Stimulated activated CD8-positive, alpha-beta memory T cell treated with anti-CD3 and anti-CD28 coated beads, Interleukin-12 subunit alpha, Interleukin-12 subunit beta, amount 100 ng/mL, for 24 hours (primary cell): ENCODE data around the gene HSPG2.
"Not testable (repeated sequence)": the region's sequence is repeated elsewhere in the genome, so short reads cannot be mapped to it uniquely, and the experiment has no call there.

Experiments used
- DNase-seq: peaks from one replicate; pipeline ENCODE4 v3.0.0-alpha.2; 2020; ENCODE audit errors: extremely low read depth

HSPG2 gene

DNA sequence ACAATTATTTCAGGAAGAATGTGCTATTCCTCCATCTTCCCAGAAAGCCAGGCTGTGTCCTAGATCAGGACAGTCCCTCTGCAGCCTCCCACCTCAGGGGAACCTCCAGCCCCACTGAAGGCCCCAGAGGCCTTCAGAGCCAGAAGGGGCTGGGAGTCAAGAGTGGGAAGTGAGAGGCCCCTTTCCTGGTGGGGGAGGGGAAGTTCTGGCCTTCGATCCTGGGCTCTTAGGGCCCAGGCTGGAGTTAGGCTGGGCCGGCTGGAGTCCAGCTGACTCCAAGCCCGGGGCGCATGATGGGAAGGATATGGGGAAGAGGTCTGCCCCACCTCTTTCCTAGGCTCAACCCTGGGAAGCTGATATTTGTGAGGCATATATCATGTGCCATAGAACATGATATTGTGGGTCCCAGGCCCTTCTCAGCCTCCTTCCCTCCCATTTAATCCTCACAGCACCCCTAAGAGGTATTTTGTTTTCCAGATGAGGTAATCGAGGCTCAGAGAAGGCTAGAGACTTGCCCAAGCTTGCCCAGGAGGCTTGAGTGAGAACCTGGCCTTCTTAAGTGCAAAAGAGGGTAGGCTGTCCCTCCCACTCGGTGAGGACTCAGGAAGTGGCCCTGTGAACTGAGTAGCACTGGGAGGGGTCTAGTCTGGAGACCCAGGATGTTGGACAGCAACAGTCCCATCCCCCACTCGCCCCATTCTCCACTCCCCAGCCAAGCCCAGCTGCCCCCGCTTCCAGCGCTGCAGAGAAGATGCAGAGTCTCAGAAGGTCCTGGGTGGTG, 18.6 kb upstream of the HSPG2 start:
- DNase-seq: no peak

DNA sequence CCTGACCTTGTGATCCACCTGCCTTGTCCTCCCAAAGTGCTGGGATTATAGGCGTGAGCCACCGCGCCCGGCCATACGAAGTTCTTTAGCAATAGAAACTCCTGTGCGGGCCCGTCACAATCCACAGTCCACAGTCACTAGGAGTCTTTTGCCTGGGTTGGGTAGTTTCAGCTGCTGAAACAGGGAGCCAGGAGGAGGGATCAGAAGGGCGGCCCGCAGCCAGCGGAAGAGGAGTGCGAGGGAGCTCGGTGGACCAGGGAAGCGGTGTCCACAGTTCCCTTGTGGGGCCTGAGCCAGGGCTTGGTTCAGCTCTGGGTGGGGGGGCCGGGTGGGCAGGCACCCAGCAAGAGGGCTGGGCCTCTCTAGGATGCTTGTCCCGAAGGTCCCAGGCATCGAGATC, 17.9 kb upstream of the HSPG2 start:
- no peak for DNase-seq

DNA sequence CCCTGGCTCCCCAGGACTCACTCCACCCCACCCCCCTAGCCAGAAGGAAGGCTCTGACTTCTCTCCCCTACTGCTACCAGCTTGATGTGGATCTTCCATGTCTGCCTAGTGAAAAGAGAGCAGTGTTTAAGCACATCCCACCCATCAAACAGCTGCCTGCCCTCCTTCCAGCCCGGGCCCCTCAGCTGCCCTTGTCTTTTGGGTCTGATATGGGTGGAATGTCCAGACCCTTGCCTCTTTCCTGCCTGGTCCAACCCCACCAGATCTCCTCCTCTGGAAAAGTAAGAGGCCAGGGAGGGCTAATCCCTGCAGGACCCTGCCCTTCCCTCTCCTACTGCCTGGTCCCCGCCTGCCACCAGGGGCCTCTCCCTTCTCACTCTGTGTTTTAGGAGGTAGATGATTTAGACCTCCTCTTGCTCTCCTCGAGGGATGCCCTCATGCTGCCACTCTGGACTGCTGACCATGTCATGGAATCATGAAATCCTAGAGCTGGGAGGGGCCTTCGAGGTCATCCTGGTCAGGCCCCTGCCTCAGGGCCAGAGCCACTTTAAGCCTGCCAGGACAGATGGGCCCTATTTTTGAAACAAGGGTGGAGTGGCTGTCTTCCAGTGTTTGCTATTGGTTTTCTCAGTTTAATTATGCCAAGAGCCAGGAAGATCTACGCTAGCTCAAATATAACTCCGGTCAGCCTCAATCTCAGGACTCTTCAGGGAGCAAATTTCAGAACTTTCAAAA, 15.8 kb upstream of the HSPG2 start:
- DNase-seq: no peak

DNA sequence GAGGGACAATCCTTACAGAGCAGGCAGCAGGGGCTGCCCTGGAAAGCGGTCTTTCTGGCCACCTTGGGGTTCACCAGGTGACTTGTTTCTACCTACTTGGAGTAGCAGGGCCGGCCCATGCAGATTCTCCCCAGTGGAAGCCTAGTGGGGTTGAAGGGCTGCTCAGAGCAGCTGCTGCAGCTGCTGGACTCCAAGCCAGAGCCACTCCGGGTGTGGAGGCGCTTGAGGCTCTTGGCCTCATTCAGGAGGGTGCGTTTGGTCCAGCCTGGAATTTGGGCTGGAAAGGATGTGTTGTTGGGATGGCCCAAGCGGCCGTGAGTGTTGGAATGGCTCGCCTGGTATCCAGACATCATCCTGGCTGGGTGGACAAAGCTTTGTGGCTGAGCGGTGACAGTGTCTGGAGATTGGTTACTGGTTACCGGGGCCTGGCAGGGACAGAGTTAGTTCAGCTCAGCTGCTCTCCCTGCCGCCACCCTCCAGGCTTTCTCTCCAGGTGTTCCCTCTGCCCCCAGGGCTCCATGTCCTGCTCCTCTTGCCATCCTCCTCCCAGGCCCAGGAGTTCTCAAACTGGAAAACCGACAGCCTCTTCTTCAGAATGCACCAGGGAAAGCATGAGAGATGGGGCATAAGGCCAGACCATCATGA, 14.2 kb upstream of the HSPG2 start:
- no peak for DNase-seq

DNA sequence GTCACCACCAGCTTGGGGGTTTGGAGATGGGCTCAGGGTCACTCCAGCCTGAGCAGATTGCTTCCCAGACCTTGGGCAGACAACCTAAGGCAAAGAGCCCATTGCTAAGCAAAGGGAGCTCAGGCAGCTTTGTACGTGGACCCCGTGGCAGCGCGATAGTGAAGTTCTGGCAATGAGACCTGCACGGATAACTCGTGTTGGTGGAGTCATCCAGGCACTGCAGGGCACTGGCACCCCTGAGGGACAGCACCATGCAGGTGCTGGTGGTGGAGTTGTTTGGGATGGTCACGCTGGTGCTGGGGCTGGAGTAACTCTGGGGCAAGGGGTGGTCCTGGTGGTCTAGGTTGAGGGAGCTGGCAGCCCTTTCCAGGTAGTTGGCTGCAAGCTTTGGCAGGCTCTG, 13.6 kb upstream of the HSPG2 start:
- DNase-seq: no peak

DNA sequence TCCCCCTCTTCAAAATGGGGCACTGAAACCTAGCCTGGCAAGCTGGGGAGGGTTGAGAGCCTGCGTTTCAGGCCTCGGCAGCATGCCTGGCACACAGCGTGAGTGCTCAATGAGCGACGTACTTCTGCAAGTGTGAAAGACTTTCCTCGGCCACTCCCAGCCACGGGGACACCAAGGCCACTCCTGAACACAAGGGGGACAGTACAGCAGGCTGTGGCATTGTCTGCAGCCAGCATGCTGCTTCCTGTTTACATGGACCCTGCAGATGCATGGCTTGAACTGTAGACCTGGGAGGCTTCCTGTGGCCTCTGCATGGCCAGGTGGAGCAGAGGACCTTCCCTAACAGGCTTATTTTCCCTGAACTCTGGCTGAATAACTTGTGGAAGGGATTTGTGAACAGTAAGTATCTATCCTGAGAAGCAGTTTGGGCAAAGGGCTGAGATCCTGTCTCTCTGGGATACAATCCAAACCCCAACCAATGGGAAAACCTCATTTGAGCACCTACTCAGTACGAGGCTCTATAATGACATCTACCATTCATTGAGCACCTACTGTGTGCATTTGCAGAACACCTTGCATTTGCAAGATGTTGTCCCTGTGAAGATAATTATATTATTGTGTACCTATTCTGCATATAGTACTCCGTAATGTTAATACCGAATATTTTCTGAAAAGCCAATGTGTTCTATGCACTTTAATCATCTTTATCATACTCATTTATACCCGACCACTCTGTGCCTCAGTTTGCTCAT, 9.9 kb upstream of the HSPG2 start:
- no peak for DNase-seq

DNA sequence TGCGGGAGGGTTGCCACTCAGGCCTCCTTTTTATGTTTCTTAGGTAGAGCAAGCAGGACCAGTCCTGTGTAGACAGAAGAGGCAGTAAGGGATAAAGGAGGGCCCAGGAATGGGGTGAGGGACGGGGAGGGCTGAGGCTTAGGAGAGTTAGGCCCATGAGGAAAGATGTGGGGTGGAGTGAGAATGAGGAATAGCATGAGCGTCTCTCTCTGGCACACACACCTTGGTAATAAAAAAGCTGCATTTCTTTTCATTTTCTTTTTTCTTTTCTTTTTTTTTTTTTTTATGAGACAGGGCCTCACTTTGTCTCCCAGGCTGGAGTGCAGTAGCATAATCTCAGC, 7.6 kb upstream of the HSPG2 start:
- no peak for DNase-seq

DNA sequence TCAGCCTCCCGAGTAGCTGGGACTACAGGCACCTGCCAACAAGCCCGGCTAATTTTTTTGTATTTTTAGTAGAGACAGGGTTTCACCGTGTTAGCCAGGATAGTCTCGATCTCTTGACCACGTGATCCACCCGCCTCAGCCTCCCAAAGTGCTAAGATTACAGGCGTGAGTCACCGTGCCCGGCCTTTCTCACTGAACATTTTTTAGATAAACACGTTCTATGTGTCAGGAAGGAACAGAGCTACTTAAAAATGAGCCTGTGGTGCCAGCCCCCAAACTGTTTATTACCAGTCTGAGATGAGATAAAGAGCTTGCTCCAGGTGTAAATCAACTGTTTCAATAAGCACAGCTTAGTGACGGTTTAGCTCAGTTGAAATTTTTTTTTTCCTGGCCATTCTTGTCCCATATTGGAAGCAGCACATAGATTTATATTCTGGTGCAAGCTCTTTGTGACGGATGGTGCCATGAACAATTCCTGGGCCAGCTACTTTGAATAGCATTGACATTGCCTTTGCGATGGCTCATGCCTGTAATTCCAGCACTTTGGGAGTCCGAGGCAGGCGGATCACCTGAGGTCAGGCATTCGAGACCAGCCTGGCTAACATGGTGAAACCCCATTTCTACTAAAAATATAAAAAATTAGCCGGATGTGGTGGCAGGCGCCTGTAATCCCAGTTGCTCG, 6.0 kb upstream of the HSPG2 start:
- not testable (repeated sequence) for DNase-seq

DNA sequence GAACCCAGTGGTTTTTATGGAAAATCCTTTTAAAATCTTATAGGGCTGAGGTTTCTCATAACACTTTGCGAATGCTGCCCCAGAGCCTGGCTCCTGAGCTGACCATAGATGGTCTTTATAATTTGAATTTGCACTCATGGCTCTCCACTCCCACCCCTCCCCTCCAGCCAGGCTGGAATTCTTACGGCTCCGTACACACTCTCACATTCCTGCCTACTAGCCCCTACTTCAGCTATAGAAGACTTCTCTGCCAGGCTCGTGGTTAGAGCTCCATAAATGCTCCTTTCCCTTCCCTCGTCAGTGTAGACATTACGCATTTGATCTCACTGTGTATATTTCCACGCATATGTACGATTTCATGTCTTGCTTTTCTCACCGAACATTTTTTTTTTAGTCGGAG, 5.4 kb upstream of the HSPG2 start:
- DNase-seq: no peak

DNA sequence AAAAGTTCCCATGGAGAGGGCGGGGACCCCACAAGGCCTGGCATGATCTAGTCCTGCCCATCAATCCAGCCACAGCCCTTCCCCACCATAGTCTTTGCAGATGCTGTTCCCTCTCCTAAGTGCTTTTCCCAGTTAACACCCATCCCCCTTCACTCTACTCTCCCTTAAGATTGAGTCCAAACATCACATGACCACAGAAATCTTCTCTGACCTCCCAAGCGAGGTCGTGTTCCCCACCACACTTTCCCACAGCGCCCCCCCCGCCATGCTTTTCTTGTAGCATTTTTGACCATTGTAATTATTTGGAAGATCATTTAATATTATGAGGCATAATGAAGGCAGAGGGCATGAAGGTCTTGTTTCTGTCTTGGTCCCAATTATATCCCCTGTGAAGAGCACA, 4.3 kb upstream of the HSPG2 start:
- no peak for DNase-seq

DNA sequence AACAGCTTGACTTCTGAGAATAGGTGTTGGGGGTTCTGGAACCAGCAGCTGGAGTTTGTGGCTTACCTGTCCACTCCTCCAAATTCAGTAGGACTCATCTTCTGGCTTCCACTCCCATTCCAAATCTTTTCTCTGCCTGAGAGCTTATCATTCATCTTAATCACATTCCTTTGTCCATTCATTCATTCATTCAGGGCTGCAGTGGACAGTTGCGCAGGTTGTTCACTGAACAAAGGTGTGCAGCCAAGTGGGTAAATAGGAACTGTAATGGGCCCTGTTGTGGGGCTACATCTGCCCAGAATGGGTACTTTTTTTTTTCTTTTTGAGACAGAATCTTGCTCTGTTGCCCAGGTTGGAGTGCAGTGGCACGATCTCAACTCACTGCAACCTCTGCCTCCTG, 3.4 kb upstream of the HSPG2 start:
- DNase-seq: no peak

DNA sequence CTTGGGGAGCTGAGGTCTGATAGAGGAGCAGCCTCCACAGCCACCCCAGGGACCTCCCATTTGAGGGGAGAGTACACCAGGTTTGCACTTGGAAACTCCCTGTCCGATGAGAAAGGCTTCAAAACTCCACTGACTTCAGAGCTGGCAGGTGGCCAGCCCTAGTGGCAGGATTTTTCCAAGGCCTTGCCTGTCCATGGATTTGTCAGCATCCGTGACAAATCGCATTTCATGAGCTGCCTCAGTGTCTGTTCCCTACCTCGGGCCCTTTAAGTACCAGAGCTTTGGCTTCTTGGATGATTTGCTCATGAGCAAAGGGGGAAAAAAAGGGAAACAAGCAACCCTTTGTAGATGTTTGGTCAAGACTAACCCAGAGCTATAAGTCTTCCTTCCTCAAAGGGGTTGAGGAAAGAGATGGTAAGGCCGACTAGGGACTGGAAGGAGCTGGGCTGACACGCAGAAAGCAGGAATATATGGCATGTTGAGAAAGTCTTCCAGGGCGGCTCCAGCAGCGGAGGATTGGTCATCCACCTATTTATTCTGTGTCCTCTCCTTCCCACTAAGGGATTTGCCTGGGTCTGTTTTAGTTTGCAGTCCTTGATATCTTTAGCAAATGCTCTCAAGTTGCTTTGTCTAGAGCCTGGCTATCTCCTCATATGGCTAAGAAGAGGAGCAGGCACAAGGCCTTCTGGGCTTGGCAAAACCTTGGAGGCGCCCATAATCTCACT, 2.7 kb upstream of the HSPG2 start:
- DNase-seq: no peak

DNA sequence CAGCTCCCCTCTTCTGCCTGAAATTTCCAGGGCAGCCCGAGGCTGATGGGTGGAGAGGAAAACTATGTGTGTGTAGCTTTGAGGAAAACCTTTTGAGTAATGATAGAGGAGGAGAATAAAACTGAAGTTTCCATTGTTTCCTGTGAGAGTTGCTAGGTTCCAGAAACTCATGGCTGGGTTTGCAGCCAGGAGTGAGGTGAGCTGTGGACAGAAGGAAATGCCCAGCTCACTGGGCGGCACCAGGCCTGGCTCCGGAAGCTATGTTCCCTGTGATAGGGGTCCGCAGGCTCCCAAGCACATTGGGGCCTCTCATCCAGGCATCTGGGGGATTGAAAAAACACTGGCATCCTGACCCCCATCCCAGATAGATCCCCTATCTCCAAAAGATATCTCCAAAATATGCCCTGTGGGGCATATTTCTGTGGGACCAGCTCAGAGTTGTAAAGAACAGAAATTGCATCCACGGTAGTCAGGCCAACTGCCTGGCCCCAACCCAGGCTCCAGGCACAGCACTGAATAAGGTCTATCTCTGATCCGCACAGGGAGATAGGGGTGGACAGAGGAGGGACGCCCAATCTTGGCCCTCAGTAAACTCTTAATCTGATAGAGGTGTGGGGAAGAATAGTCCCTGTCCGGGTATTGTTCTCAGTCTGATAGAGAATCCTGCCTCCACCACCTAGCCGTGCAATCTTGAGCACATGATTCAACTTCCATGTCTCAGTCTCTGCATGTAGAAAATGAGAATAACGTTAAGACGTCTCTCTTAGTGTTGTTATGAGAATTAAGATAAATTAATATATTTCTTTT, 1.8 kb upstream of the HSPG2 start:
- DNase-seq: no peak

DNA sequence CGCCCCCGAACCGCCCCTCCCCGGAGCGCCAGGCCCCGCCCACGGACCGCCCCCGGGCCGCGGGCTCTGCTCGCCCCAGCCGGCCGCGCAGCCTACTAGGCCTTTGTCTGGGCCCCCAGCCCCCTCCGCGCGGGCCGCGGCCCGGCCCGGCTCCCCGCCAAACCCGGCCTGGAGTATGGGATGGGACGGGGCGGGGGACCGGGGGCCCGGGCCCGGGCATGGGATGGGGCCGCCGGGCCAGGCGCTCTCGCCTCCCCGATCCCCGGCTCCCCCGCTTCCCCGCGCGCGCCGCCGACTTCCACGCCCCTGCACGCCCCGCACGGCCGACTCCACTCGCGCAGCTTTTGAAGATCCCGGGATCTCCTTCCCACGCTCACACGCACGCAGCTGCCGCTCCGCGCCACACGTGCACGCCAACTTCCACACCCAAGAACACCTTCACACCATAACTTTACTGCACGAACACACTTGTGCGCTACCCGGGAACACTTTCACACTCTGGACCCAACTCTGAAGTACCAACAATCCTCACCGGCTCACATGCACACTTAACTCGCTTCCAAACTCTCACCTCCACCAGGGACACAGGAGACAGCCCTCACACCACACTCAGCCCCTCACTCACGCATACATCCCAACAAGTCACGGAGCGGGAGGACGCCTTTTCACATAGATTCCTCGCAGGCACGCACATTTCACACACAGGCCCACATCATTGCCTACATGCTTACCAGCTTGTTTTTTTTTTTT, 437 bp upstream of the HSPG2 start:
- peak; percentile 19 for DNase-seq

DNA sequence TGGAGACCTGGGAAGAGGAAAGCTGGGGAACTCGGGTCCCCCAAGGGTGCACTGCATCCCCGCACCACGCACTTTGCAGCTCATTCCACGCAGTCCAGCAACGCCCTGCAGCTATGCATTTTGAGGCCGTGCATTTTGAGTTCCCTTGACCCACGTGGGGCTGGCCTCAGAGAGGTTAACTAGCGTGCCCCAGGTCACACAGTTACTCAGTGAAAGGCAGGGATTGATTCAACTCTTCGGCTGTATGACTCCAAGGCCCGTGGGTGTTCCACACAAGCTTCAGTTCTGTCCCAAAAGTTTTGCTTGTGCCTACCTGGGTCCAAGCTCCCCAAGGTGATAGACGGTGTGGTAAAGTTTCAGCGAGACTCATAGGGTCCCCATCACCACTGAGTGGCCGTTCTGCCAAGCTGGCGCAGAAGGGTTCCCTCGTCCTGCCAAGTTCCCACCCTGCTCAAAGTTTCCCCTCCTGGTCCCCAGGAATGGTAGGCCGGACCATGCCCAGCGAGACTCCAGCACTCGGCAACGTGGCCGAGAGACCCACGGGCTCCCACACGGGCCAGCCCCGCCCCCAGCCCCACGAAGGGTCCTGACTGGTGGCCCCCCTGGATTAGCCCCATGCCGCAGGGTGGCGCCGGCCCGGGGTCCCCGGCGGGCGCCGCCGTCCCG, 611 bp downstream of the HSPG2 start:
- DNase-seq: no peak

DNA sequence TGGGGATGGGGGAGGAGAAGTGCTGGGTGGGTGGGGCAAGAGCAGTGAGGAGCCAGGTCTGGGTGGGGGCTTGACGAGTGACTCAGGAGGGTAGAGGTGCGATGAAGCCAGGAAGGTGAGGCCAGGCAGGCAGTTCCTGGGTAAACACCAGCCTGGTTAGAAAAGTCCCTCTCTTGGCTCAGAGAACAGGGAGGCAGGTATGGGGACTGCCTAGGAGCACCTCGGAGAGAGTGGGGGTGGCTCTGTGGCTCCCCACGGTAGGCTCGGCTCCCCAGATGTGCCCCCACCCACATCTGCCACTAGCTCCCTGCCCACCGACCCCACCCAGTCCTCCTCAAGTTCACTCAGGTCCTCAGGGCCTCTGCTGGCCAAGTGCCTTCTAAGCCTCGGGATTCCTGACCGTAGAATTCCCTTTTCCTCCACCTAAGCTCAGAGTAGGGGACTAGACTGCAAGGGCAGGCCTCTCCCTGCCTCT, 1.2 kb downstream of the HSPG2 start:
- DNase-seq: no peak

DNA sequence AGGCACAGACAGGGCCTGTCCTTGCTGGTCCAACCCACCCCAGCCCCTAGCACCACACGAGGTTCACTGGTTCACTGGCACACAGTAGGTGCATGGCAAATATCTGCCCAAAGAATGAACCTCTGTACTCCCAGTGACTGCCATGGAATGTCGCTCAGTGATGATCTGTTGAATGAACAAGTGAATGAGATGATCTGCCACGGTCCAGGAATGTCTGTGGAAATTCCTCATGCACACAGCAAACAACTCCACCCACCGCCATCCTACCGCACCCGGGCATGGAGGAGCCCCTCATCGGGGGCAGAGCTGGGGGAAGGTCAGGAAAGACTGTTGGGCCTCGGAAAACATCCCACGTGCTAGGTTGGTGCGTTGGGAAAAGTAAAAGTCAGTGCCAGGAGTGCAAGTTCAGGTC, 1.7 kb downstream of the HSPG2 start:
- no peak for DNase-seq

DNA sequence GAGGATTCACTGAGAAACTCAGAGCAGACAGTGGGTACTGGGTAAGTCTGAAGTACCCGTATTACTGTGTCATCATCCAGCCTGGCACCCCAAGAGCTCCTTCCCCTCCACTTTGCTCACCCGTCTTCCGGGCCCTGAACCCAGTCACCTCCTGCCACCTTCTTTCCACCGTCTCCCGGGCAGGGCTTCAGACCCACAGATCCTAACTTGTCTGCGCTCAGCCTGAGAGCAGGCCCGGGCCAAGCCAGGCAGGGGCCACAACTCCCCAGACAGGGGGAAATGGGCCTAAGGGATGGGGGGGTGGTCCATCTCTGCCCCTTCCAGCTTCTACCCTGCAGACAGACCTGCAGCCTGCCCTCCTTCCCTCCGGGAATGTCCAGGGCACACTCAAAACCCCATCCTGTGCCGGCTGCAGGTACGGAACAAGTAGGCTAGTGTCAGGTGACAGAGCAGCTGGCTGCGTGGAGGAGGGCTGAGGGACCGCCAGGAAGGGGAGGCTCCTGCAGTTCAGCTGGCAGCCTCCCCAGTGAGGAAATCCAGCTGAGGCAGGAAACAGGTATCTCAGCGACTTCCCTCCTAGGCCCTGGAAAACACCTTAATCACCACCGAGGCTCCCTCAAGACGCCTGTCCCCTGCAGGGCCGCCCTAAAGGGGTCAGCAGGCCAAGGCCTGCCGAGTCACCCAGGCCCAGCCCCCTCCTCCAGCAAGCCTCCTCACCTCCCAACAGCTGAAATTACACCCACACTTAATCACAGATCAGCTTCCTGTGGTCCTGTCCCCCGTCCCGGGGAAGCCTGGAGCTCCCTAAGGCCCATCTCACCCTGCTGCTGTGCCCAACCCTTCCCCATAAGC, 3.5 kb downstream of the HSPG2 start:
- DNase-seq: no peak
